Endothelial cell of umbilical vein (primary cell): Measurements from ENCODE around the gene NEU2. TPM values are rescaled to one million over a fixed set of nuclear protein-coding genes. Genes with fewer than 3 reads are reported as not detected.

Experiments
- BruUV-seq: library from RNA; stranded (reverse); fragments of 400-500 nt; replicated peaks from 2 replicates; lab custom pipeline; 2021; lab: Mats Ljungman, UMichigan
- CTCF ChIA-PET: fragments of 300-600, 350-600 bp; sonication (Branson Sonifier 250); formaldehyde crosslinking; loops from one replicate; lab custom pipeline; 2021; ENCODE audit warnings: antibody characterized with exemption, inconsistent platforms; lab: Charles Lee
- POLR2A ChIA-PET: fragments of 300-600, 350-600 bp; sonication (Branson Sonifier 250); formaldehyde crosslinking; loops from one replicate; lab custom pipeline; 2021; ENCODE audit warnings: antibody characterized with exemption, inconsistent platforms; lab: Charles Lee
- DNase-seq: peaks from one replicate; pipeline ENCODE4 v3.0.0-alpha.2; 2011; ENCODE audit warnings: low read depth, low spot score
- FAIRE-seq: peaks from 2 replicates; lab custom pipeline; 2011; peaks lifted over from hg19 to GRCh38; lab: Jason Lieb, UNC
- H2AFZ ChIP-seq: 2 replicates; pipeline ENCODE4 v1.6.0; 2012; ENCODE audit warnings: low read depth, low read length, control low read depth, inconsistent platforms
- H3K27ac ChIP-seq: 2 replicates; pipeline ENCODE4 v1.5.1; 2011; ENCODE audit warnings: low read depth, mild to moderate bottlenecking, control low read depth, low read length, moderate library complexity; ENCODE audit not compliant: insufficient read depth
- H3K27me3 ChIP-seq, 2 experiments: 2 replicates each; pipeline versions ENCODE4 v1.6.0 to v1.6.1; 2011; ENCODE audit warnings: low read length in 2 of 2, mixed read lengths in 1 of 2; ENCODE audit not compliant: control insufficient read depth in 2 of 2, insufficient read depth in 2 of 2
- H3K36me3 ChIP-seq, 2 experiments: 2 replicates in 1 of 2; 3 replicates in 1 of 2; pipeline ENCODE4 v1.5.1; 2011; ENCODE audit warnings: low read length in 2 of 2, mild to moderate bottlenecking in 1 of 2, moderate library complexity in 1 of 2; ENCODE audit not compliant: control insufficient read depth in 2 of 2, insufficient read depth in 2 of 2; ENCODE audit errors: extremely low read depth in 1 of 2
- H3K4me1 ChIP-seq: 3 replicates; pipeline ENCODE4 v1.5.1; 2011; ENCODE audit warnings: mild to moderate bottlenecking, low read length; ENCODE audit not compliant: control insufficient read depth, insufficient read depth; ENCODE audit errors: extremely low read depth
- H3K4me2 ChIP-seq: 2 replicates; pipeline ENCODE4 v1.6.1; 2011; ENCODE audit warnings: low read length, control low read depth, mixed read lengths; ENCODE audit not compliant: insufficient read depth
- H3K4me3 ChIP-seq, 3 experiments: fragments of 200-600 bp in 1 of 3; sonication (generic), shearing (Covaris generic) in 1 of 3; replicated peaks in 1 of 3; 2 replicates each; pipeline ENCODE4 v1.5.1; 2011 to 2016; ENCODE audit warnings: control low read depth in 3 of 3, low read length in 3 of 3, mild to moderate bottlenecking in 2 of 3, inconsistent platforms in 1 of 3, low read depth in 1 of 3, moderate library complexity in 1 of 3; ENCODE audit not compliant: insufficient read depth in 1 of 3
- H3K79me2 ChIP-seq: 2 replicates; pipeline ENCODE4 v1.6.0; 2012; ENCODE audit warnings: low read length, inconsistent platforms; ENCODE audit not compliant: control insufficient read depth, insufficient read depth
- H3K9ac ChIP-seq: replicated peaks from 2 replicates; pipeline ENCODE3; 2011; ENCODE audit warnings: low read length, control low read depth; ENCODE audit not compliant: insufficient read depth; ENCODE audit errors: extremely low read depth
- H3K9me1 ChIP-seq: replicated peaks from 3 replicates; pipeline ENCODE4 v1.6.0; 2011; ENCODE audit warnings: mild to moderate bottlenecking, low read length; ENCODE audit not compliant: control insufficient read depth, insufficient read depth; ENCODE audit errors: extremely low read depth
- H3K9me3 ChIP-seq: replicated peaks from 2 replicates; pipeline ENCODE4 v1.5.1; 2012; ENCODE audit warnings: low read length, inconsistent platforms; ENCODE audit not compliant: control insufficient read depth, insufficient read depth
- H4K20me1 ChIP-seq: replicated peaks from 2 replicates; pipeline ENCODE3; 2011; ENCODE audit warnings: mild to moderate bottlenecking, low read length; ENCODE audit not compliant: control insufficient read depth, insufficient read depth; ENCODE audit errors: extremely low read depth
- CTCF ChIP-seq, 2 donors: IDR thresholded peaks; 1 replicate in 1 of 2; 2 replicates in 1 of 2; pipeline ENCODE4 v1.5.1; 2011; ENCODE audit warnings: low read length in 2 of 2, mild to moderate bottlenecking in 2 of 2, moderate library complexity in 2 of 2, control low read depth in 1 of 2, inconsistent platforms in 1 of 2, low read depth in 1 of 2; ENCODE audit not compliant: insufficient read depth in 1 of 2; ENCODE audit errors: extremely low read depth in 1 of 2
- EZH2 ChIP-seq: IDR thresholded peaks from 2 replicates; pipeline ENCODE4 v1.6.1; 2012; ENCODE audit warnings: borderline replicate concordance, low read depth, mild to moderate bottlenecking, moderate library complexity, low read length, inconsistent platforms; ENCODE audit not compliant: severe bottlenecking
- FOS ChIP-seq: IDR thresholded peaks from 2 replicates; pipeline ENCODE4 v1.6.1; 2011; ENCODE audit warnings: mild to moderate bottlenecking, low read length, moderate library complexity, borderline replicate concordance; ENCODE audit not compliant: insufficient read depth
- GATA2 ChIP-seq: IDR thresholded peaks from 2 replicates; pipeline ENCODE4 v1.7.0; 2011; ENCODE audit warnings: low read depth, mild to moderate bottlenecking, moderate library complexity, mixed read lengths, low read length; ENCODE audit not compliant: insufficient read length, insufficient read depth
- JUN ChIP-seq: IDR thresholded peaks from 2 replicates; pipeline ENCODE4 v1.6.1; 2011; ENCODE audit warnings: borderline replicate concordance, low read depth; ENCODE audit not compliant: insufficient read length, insufficient read depth
- MAX ChIP-seq: IDR thresholded peaks from 2 replicates; pipeline ENCODE4 v1.6.1; 2011; ENCODE audit not compliant: insufficient read depth, insufficient read length
- MYC ChIP-seq: IDR thresholded peaks from one replicate; pipeline ENCODE4 v1.6.1; 2011; ENCODE audit warnings: mild to moderate bottlenecking, low read depth, low read length
- POLR2A ChIP-seq: IDR thresholded peaks from 2 replicates; pipeline ENCODE4 v1.6.1; 2012; ENCODE audit warnings: low read depth, mild to moderate bottlenecking, control low read depth, low read length
- POLR2AphosphoS5 ChIP-seq: IDR thresholded peaks from 2 replicates; pipeline ENCODE4 v1.6.1; 2012; ENCODE audit warnings: low read depth, mild to moderate bottlenecking, control low read depth, low read length, moderate library complexity; ENCODE audit not compliant: insufficient read depth
- dilution Hi-C: fragments of 300-500 bp; cut with MboI; formaldehyde crosslinking; loops from one replicate; pipeline ENCODE4 v1.15.0; 2019; ENCODE audit warnings: low sequenced_read_pairs; ENCODE audit not compliant: extremely low pct_ligation_motif_present
- intact Hi-C: fragments of 100-400 bp; cut with micrococcal nuclease; formaldehyde crosslinking; loops from one replicate; pipeline ENCODE4 v1.10.0; 2022
- polyA plus RNA-seq, 4 experiments: library from polyadenylated mRNA; depleted of rRNA in 3 of 4; stranded (reverse) in 3 of 4; unstranded in 1 of 4; fragments of >200 nt; gene quantifications; 2 replicates each; pipeline versions ENCODE4 v1.2.1 to v1.2.3, GENCODE V29; 2011 to 2012; ENCODE audit warnings: missing spikeins in 1 of 4
- total RNA-seq: library from RNA; stranded (reverse); gene quantifications from 2 replicates; pipeline ENCODE4 v1.2.3, GENCODE V29; 2021

The NEU2 gene
- total and polyA plus RNA-seq, 2 donors (not counting 3 experiments of a cell fraction or from before 2014, with no cell fraction given) = not detected

GRCh38 chr2:233035426-233036161 is 3.1 kb downstream of the NEU2 start:
- dilution Hi-C loops = no loop called here
- H3K9ac ChIP-seq = no peak overlapping the region
- no peak for DNase-seq

More at GRCh38 chr2:233035426-233036161, 3.1 kb downstream of the NEU2 start:
- no peaks in the 10 kb centered on the region for H3K27me3 ChIP-seq
- no peaks in the 10 kb centered on the region for H3K9me1 ChIP-seq
- no peaks in the 10 kb centered on the region for H3K79me2 ChIP-seq
- BruUV-seq = no TSS peak
- POLR2A ChIA-PET = no interaction called here
- no peaks in the 10 kb centered on the region for H3K4me1 ChIP-seq
- H3K4me2 ChIP-seq = no peak overlapping the region
- CTCF ChIA-PET = interaction anchor here (1.3 kb wide), 1 partner anchor 19 kb away, joined by 4 read pairs; no protein-coding TSS in a partner anchor
- H2AFZ ChIP-seq = no peak overlapping the region
- no peak overlapping the region for H3K4me3 ChIP-seq
- no peak for TF ChIP-seq EZH2
- no peak for TF ChIP-seq MAX
- TF ChIP-seq CTCF (IDR thresholded peaks at IDR 0.05; ENCODE audit: extremely low read depth in 1 of 2, insufficient read depth in 1 of 2, low read depth in 1 of 2, low read length in 2 of 2) = no peak
- TF ChIP-seq POLR2AphosphoS5 = no peak
- TF ChIP-seq FOS = no peak
- no peak for TF ChIP-seq POLR2A
- TF ChIP-seq MYC = no peak
- TF ChIP-seq JUN = no peak
- TF ChIP-seq GATA2 = no peak
- no peaks in the 10 kb centered on the region for H4K20me1 ChIP-seq
- intact Hi-C loops = no loop called here
- H3K9me3 ChIP-seq = no peaks in the 10 kb centered on the region
- H3K36me3 ChIP-seq = no peaks in the 10 kb centered on the region
- FAIRE-seq = no peak
- H3K27ac ChIP-seq = no peak overlapping the region
